Sciatic nerve (tissue), 1 donor: ENCODE data around the gene CD93. TPM values are rescaled to one million over a fixed set of nuclear protein-coding genes. Genes with fewer than 3 reads are reported as not detected.

Source experiments
- total RNA-seq: library from RNA; stranded (reverse); fragmentation: NEBNext Ultra II Directional; extraction: Animal tissue kit (Norgen Biotek cat#: 25700); gene quantifications from one replicate; pipeline ENCODE4 v1.2.1, GENCODE V29; 2021
- donor health status: DM: no; HTN: no; CAD: no.

Gene CD93
- total RNA-seq, 1 donor from 2014 or later: 81.0 TPM

Other genes with a start within 250 kb of the CD93 start
- gene SSTR4, start 51.0 kb downstream of the CD93 start, total RNA-seq: not detected
- gene THBD, start 36.7 kb downstream of the CD93 start, total RNA-seq: 25.3 TPM